ENCODE results near the gene TGFB1.

TGFB1 gene

DNA sequence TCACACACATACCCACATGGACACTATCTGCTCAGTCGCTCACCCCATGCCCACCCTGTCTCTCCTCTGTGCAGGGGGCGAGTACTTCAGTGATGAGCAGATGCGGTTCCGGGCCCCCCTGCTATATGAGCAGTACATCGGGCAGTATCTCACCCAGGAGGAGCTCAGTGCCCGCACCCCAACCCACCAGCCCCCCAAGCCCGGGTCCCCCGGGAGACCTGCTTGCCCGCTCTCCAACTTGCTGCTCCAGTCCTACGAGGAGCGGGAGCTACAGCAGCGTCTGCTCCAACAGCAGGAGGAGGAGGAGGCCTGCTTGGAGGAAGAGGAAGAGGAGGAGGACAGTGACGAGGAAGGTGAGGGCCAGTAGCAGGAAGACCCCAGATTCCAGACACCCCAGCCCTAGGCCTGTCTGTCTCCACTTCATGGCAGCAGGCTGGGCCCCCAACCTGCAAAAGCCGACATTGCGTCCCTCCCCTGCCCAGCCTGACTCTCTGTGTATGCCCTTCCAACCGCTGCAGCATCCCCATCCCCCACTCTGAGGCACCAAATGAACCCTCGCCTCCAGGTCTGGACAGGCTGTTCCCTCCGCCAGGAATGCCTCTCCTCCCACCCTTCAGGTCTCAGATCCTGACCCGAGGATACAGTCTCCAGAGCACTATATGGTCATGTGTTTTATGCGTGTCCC lies 34.1 kb downstream of the TGFB1 start:
- no peak for DNase-seq

- DNase-seq, result no peak
Measured at GRCh38 chr19:41318696-41319499, 34.8 kb downstream of the TGFB1 start.

DNA sequence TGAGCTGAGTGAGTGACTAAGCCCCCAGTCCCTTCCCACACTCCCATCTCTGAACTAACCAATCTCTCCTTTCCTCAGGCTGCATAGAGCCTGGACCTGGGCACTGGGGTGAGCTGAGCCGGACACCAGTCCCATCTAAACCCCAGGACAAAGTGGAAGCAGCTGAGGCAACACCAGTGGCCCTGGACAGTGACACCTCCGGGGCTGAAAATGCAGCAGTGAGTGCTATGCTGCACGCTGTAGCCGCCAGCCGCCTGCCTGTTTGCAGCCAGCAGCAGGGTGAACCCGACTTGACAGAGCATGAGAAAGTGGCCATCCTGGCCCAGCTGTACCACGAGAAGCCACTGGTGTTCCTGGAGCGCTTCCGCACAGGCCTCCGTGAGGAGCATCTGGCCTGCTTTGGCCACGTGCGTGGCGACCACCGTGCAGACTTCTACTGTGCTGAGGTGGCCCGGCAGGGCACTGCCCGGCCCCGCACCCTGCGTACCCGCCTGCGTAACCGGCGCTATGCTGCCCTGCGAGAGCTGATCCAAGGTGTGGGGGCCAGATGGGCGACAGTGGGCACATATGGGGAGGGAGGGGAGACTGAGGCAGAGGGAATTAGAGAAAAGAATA lies 37.3 kb downstream of the TGFB1 start:
- no peak for DNase-seq

GRCh38 chr19:41311613-41312012 lies 42.1 kb downstream of the TGFB1 start:
- no peak for DNase-seq

GRCh38 chr19:41311072-41311471 lies 42.6 kb downstream of the TGFB1 start:
- no peak for DNase-seq

DNA sequence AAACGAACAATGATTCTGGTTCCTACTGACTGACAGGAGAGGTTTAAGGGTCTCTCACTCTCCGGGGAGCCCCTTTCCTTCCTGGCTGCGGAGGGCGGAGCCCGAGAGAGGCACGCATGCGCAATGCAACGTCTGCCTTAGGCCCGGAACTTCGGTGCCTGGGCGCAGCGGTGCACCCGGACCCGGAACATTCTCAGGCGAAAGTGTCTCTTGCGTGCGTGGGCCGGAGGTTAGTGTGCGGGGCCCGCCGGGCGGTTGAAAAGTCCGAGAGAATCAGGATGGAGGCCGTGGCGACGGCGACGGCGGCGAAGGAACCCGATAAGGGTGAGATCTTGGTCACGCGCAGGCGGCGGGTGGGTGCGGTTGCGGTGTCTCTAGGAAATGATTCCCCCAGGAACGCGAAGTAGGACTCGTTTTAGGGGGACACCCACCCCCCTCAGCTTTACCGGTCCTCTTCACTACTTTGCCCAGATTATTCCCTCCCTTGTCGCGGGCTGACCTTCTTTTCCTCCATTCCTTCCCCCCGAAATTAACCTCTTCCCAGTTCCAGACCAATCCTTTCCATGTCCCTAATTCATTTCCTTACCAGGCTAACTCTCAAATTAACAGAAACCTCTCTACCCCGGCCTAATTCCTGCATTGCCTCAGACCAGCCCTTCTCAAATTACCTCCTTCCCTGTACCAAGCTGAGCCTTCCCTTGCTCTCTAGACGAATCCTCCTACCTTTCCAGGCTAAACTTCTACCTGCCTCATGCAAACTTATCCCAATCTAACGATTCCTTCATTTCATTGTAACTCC lies 43.5 kb downstream of the TGFB1 start, which contains the start of gene CCDC97:
Gene CCDC97, plus strand, starts transcription at position 140 of the 799 bp plus-strand sequence. Its CDS starts 139 bp downstream, at position 279.
- DNase-seq, result peak; percentile 97

- peak; percentile 37 for DNase-seq
Measured at GRCh38 chr19:41309180-41310032, 44.3 kb downstream of the TGFB1 start.

DNA sequence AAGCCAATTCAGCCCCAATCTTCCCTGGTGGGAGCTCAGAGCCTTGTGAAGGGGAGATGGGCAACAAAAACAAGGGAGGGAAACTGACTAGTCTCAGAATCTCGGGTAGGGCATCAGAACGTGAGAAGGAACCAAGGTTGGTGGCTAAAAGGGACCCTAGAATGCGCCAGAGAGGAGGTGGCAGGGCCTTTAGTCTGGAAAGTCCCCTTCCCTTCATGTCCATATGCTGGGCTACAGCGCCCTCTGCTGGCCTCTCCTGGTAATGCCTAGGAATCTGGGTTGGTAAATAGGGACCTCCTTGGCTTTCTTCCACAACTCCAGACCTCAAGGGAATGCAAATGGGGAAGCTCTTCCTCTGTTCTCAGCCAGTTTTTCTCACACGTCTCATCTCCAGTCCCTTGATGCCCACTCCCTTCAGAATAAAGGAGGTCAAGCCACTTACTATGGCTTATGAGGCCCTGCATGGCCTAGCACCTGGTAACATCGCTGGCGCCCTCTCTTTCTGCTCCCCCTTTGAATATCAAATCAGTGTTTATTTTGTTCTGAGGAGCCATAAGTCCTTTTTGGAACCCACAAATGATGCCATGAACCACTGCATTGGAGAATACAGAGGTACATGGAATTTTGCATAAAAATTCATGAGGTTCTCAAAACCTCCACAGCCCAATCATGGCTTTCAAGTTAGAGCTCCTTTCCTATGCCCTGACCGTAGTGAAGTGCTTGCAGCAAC lies 45.1 kb downstream of the TGFB1 start:
- DNase-seq, result peak; percentile 98

DNA sequence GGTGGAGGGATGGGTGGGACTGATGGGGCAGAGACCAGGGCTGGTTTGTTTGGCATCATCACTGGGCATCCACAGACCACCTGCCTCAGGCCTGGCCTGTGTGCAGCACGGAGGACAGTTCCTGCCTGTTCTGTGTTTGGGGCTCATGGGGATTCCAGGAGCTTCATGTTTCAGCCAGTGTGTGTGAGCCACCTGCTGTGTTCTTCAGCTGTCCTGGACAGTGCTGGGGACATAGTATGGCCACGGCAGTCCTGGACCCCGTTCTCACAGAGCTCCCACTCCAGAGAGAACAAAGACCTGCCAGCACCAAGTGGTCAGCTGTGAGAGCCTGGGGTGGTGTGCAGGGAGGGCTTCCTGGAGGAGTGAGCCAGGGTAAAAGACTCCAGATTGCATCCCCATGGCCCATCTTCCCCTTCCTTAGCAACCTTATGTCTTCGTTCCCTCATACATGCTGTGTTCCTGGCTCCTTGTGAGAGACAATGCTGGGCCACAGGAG lies 45.7 kb downstream of the TGFB1 start:
- DNase-seq, result no peak

GRCh38 chr19:41307090-41307875 lies 46.4 kb downstream of the TGFB1 start:
- DNase-seq, result no peak

GRCh38 chr19:41305927-41306793 lies 47.6 kb downstream of the TGFB1 start:
- no peak for DNase-seq

DNA sequence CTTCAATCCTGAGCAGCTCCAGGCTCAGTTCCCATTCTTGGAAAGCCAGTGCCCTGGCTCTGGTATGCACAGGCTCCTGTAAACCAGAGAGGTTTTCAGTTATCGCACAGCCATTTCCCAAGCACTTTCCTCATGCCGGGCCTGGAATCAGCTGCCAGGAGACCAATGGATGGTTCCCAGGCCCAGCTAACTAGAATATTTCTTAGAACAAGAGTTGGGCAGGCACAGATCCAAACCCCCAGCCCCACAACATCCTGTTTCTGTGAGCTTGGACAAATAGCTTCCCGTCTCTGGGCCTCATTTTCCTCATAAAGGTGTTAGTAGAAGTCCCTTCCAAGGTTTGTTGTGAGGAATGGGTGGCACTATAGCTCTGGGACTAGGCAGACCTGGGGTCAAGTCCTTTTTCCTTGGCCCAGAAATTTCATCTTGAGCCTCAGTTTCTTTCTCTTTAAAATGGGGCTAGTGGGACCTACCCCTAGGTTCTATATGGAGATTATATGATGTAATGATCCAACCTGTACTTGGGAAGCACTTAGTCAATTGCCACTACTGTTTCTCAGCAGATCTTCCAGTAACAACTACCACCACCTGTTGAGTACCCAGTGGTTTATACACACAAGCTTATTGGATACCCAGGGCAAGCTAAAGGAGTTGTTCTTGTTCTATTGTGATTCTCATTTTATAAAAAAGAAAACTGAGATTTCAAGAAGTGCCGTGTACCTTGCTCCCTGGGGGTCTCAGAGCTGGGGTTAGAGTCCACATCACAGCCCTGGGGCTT lies 48.8 kb downstream of the TGFB1 start:
- no peak for DNase-seq

DNA sequence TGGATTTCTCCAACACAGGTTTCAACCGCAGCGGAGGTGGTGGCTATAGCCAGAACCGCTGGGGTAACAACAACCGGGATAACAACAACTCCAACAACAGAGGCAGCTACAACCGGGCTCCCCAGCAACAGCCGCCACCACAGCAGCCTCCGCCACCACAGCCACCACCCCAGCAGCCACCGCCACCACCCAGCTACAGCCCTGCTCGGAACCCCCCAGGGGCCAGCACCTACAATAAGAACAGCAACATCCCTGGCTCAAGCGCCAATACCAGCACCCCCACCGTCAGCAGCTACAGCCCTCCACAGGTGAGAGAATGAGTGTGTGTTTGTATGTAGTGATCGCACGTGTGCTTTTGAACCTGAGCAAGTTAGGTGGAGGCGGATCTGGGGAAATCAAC lies 49.8 kb downstream of the TGFB1 start:
- no peak for DNase-seq

DNA sequence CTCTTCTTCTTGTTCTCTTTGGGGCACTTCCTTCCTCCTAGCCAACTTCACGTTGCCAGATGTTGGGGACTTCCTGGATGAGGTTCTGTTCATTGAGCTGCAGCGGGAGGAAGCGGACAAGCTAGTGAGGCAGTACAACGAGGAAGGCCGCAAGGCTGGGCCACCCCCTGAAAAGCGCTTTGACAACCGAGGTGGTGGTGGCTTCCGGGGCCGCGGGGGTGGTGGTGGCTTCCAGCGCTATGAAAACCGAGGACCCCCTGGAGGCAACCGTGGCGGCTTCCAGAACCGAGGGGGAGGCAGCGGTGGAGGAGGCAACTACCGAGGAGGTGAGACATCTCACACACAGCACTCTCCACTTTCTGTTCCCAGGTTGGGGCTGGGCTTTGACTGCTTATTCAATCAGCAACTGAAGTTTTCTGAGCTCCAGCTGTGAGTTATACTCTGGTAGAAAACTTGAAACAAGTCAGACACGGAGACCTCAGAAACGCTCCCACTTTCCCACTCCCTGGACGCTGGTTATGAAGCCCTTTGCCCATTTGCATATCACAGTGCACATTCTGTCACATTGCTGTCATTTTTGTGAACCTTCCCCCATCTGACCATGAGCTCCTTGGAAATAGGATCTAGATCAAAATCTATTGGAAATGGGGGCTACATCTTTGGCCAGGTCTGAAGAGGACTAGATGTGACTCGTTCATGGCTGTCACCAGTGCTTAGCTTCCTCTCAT lies 50.9 kb downstream of the TGFB1 start:
- no peak for DNase-seq

DNA sequence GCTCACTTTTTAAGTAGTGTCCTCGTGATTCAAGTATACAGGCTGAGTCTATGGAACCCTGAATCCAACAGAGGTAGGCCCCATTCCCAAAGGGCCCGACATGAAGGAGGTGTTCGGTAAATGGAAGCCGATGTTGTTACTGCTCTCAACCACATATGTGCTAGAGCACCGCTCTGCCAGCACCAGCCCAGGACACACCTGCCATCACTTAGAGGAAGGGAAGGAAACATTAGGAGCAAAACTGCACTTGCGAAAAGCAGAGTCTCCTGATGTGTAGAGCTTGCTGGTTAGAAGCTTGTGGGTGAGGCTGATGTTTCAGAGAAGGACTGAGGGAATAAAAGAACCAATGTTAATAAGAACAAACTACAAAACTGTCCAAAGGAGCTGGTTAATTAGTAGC lies 53.2 kb downstream of the TGFB1 start:
- no peak for DNase-seq

GRCh38 chr19:41299755-41300089 lies 54.0 kb downstream of the TGFB1 start:
- peak; percentile 38 for DNase-seq

DNA sequence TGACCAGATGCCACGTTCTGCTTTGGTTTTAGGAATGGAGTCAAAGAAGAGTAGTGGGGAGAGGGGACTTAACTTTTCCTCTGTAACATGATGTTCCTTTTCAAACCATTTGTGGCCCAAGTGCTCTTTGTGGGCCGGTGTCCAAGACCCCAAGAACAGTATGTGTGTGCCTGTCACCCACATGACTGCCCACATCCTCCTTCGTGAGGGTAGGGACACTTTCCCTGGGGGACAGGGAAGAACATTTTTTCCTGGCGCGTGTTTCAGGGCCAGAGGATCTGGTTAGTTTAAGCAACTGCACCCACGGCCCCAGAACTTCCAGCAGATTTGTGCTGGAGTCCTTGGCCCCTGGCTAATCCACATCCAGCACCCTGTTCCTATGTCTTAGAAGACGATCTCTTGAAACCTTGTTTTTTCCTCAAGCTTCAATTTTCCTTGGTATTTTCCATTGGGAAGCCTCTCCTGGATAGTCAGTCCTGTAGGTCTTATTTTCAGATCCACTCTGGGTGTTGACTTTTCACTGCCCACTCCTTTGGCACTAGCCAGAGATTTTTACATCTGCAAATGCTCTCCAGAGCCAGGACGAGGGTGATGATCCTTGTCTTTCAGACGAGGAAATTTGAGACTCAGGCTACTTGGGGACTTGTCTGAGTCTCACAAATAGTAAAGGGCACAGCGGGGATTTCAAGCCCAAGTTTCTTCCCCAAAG lies 54.5 kb downstream of the TGFB1 start:
- DNase-seq, result no peak

Data from eye (tissue), 1 donor.